ENCODE data around the gene NDUFB8.

GRCh38 chr10:100535338-100535714 lies 5.7 kb upstream of the NDUFB8 start:
- TF ChIP-seq, protein P1, sequence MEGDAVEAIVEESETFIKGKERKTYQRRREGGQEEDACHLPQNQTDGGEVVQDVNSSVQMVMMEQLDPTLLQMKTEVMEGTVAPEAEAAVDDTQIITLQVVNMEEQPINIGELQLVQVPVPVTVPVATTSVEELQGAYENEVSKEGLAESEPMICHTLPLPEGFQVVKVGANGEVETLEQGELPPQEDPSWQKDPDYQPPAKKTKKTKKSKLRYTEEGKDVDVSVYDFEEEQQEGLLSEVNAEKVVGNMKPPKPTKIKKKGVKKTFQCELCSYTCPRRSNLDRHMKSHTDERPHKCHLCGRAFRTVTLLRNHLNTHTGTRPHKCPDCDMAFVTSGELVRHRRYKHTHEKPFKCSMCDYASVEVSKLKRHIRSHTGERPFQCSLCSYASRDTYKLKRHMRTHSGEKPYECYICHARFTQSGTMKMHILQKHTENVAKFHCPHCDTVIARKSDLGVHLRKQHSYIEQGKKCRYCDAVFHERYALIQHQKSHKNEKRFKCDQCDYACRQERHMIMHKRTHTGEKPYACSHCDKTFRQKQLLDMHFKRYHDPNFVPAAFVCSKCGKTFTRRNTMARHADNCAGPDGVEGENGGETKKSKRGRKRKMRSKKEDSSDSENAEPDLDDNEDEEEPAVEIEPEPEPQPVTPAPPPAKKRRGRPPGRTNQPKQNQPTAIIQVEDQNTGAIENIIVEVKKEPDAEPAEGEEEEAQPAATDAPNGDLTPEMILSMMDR (IDR thresholded peaks at IDR 0.05; ENCODE audit: insufficient read depth, low read length), result no peak
- TF ChIP-seq POLR2AphosphoS5 (IDR thresholded peaks at IDR 0.05; ENCODE audit: low read depth), result no peak

Data from HL-60 (cell line).